ENCODE results near the gene C9orf78. TPM values are rescaled to one million over a fixed set of nuclear protein-coding genes. Genes with fewer than 3 reads are reported as not detected.
A peak's percentile ranks its signal among the peaks of the same experiment; 100 is the strongest.
"Not testable (repeated sequence)": the region's sequence is repeated elsewhere in the genome, so short reads cannot be mapped to it uniquely, and the experiment has no call there.

The C9orf78 gene
- total and polyA plus RNA-seq, 9 of the 15 experiments (the other 6 are each of a cell fraction or from before 2014, with no cell fraction given): 94.6 to 266 (median 202) TPM

DNA sequence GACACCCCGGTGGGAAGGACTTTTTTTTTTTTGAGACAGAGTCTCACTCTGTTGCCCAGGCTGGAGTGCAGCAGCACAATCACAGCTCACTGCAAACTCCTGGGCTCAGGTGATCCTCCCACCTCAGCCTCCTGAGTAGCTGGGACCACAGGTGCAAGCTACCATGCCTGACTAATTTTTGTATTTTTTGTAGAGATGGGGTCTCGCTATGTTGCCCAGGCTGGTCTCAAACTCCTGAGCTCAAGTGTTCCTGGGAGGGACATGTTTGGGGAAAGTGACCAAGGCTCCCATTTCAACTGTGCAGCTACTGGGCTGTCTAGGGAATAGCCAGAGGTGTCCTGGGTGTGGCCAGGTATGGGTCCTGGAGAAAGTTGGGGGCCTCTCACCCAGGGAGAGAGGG lies 39.0 kb downstream of the C9orf78 start:
- H3K36me3 ChIP-seq (ENCODE audit: control insufficient read depth, insufficient read depth, low read length); CTCF ChIA-PET (ENCODE audit: low intra/inter-chr PET ratio); H3K4me1 ChIP-seq (replicated peaks in 1 of 2; ENCODE audit: control insufficient read depth in 2 of 2, insufficient read depth in 2 of 2, low read length in 2 of 2); H3K27ac ChIP-seq (ENCODE audit: extremely low read depth, low read depth, low read length); H4K20me1 ChIP-seq (replicated peaks; ENCODE audit: control insufficient read depth, insufficient read depth, low read length); H3K79me2 ChIP-seq (ENCODE audit: control insufficient read depth, insufficient read depth, low read length); H3K4me2 ChIP-seq (ENCODE audit: insufficient read depth, low read length); H3K9me3 ChIP-seq (replicated peaks; ENCODE audit: control insufficient read depth, insufficient read depth, low read depth, low read length); BruUV-seq (replicated peaks); H3K4me3 ChIP-seq; intact Hi-C loops (cut with micrococcal nuclease); H2AFZ ChIP-seq (ENCODE audit: low read depth, low read length); H3K9ac ChIP-seq (ENCODE audit: insufficient read depth in 1 of 2, low read depth in 2 of 2, low read length in 2 of 2); FAIRE-seq; H3K9me1 ChIP-seq (ENCODE audit: control insufficient read depth, insufficient read depth, low read length); ATAC-seq: not testable (repeated sequence)
- WGBS (ENCODE audit: insufficient coverage, low coverage, missing lambda C conversion rate): 0% methylated on average over 2 of the region's 2 CpGs
- POLR2A ChIA-PET: interaction anchor here (0.6 to 0.7 kb wide), 4 partner anchors 12 to 159 kb away, joined by 3 to 4 read pairs (median 3); no protein-coding TSS in a partner anchor
- peaks cover 35 to 43% of the 10 kb centered on the region in 2 experiments for H3K27me3 ChIP-seq (ENCODE audit: control insufficient read depth in 2 of 2, insufficient read depth in 2 of 2, low read length in 2 of 2)
- TF ChIP-seq BCOR (IDR thresholded peaks at IDR 0.05) (peak; percentile 33; the same call in 1 of the 2 replicates), ZNF121 (CRISPR knock-in tag; conservative IDR thresholded peaks at IDR 0.05) (peak; percentile 96)
- peak in 1 of 4 experiments; percentile 9 for DNase-seq (ENCODE audit: extremely low read depth in 1 of 4, low spot score in 3 of 4)
- in situ Hi-C loops (cut with MboI): loop anchor here (10.0 to 25.0 kb wide), 2 partner anchors 631 to 1509 kb away; partner anchors contain the start of genes GOLGA2 and SWI5

DNA sequence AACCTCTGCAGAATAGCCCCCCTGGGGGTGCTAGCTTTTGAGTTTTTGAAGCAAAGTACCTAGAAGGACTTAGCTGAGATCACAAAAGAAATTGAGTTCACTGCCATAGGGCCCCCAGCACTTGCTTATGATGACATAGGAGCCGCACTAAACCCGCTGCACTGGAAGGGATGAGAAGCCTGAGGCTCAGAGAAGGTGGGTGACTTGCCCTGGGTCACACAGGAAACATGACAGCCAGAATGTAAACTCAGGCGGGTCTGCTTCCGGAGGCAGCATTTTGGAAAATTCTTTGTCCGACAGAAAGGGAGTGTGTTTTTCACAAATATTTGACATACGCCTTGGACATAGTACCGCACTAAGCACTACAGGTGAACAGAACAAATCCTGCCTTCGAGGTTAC lies 40.5 kb downstream of the C9orf78 start:
- in situ Hi-C loops (cut with MboI): loop anchor here (10.0 to 25.0 kb wide), 2 partner anchors 630 to 1507 kb away; partner anchors contain the start of genes GOLGA2 and SWI5
- Histone ChIP-seq H3K27ac (ENCODE audit: extremely low read depth, low read depth, low read length) (no peak overlapping the region), H3K4me1 (replicated peaks in 1 of 2; ENCODE audit: control insufficient read depth in 2 of 2, insufficient read depth in 2 of 2, low read length in 2 of 2) (peaks cover 6 to 7% of the 10 kb centered on the region in 2 experiments; a peak in 4 of 5 replicates), H3K4me2 (ENCODE audit: insufficient read depth, low read length) (no peak overlapping the region), H4K20me1 (replicated peaks; ENCODE audit: control insufficient read depth, insufficient read depth, low read length) (0 out of 2 replicates have a peak, but pooled peaks cover 5% of the 10 kb centered on the region), H3K9me3 (replicated peaks; ENCODE audit: control insufficient read depth, insufficient read depth, low read depth, low read length) (no peaks in the 10 kb centered on the region), H3K27me3 (ENCODE audit: control insufficient read depth in 2 of 2, insufficient read depth in 2 of 2, low read length in 2 of 2) (peaks cover 35 to 43% of the 10 kb centered on the region in 2 experiments), H3K36me3 (ENCODE audit: control insufficient read depth, insufficient read depth, low read length) (no peaks in the 10 kb centered on the region), H3K4me3 (no peak overlapping the region), H3K9me1 (ENCODE audit: control insufficient read depth, insufficient read depth, low read length) (no peaks in the 10 kb centered on the region), H3K9ac (ENCODE audit: insufficient read depth in 1 of 2, low read depth in 2 of 2, low read length in 2 of 2) (no peak overlapping the region), H3K79me2 (ENCODE audit: control insufficient read depth, insufficient read depth, low read length) (no peaks in the 10 kb centered on the region), H2AFZ (ENCODE audit: low read depth, low read length) (no peak overlapping the region)
- no TSS peak for BruUV-seq (replicated peaks)
- CTCF ChIA-PET (ENCODE audit: low intra/inter-chr PET ratio): no interaction called here
- WGBS (ENCODE audit: insufficient coverage, low coverage, missing lambda C conversion rate): 9% methylated on average over 8 of the region's 8 CpGs
- TF ChIP-seq KDM1A (IDR thresholded peaks at IDR 0.05): peak in 1 of 2 experiments; percentile 47; a peak in 1 of 4 replicates
- 0 out of 2 replicates have a peak, but pooled peaks have one; percentile 28 for TF ChIP-seq BCOR (IDR thresholded peaks at IDR 0.05)
- no peak for TF ChIP-seq ELF1 (tag; IDR thresholded peaks at IDR 0.05)
- peak; percentile 66 for TF ChIP-seq RBM25 (IDR thresholded peaks at IDR 0.05; ENCODE audit: low read depth, low read length, severe bottlenecking)
- TF ChIP-seq ZFP36 (IDR thresholded peaks at IDR 0.05; ENCODE audit: low read depth, low read length, partially characterized antibody): peak; percentile 81
- FAIRE-seq (no peak), DNase-seq (ENCODE audit: extremely low read depth in 1 of 4, low spot score in 3 of 4) (no peak), ATAC-seq (no peak)
- intact Hi-C loops (cut with micrococcal nuclease): no loop called here
- POLR2A ChIA-PET: interaction anchor here (0.8 to 0.9 kb wide), 2 partner anchors 18 to 37 kb away, joined by 4 to 6 read pairs; no protein-coding TSS in a partner anchor
